ENCODE measurements around the gene ZBTB20. TPM values are rescaled to one million over a fixed set of nuclear protein-coding genes. Genes with fewer than 3 reads are reported as not detected.

ZBTB20 gene
- total and polyA plus RNA-seq, 2 of the 4 experiments (the other 2 are of a cell fraction): 0.75 to 14.7 TPM

- Histone ChIP-seq H3K27ac (ENCODE audit: insufficient read depth, low read length) (no peak overlapping the region), H3K27me3 (ENCODE audit: control insufficient read depth, insufficient read depth, low read length) (no peaks in the 10 kb centered on the region), H3K56ac (ENCODE audit: extremely low read depth, insufficient read depth, low read length) (no peak overlapping the region), H3K18ac (ENCODE audit: low read depth, low read length) (no peak overlapping the region), H2BK5ac (ENCODE audit: low read depth, low read length, poor library complexity, severe bottlenecking) (no peak overlapping the region), H3K9me1 (ENCODE audit: insufficient read depth, low read length) (no peaks in the 10 kb centered on the region), H4K8ac (ENCODE audit: low read depth in 2 of 2, low read length in 2 of 2) (no peak overlapping the region), H2AFZ (replicated peaks; ENCODE audit: low read length, poor library complexity) (no peak overlapping the region), H2BK20ac (ENCODE audit: low read depth, low read length) (no peak overlapping the region), H2AK9ac (replicated peaks; ENCODE audit: low read depth, low read length, poor library complexity) (no peak overlapping the region), H3K4me3 (ENCODE audit: insufficient read depth, low read depth, low read length) (no peak overlapping the region), H3K9me3 (ENCODE audit: control insufficient read depth, insufficient read depth, low read length) (no peaks in the 10 kb centered on the region), H3K4me2 (ENCODE audit: low read depth, low read length) (no peak overlapping the region), H2BK120ac (ENCODE audit: low read depth, low read length) (no peak overlapping the region), H2BK15ac (ENCODE audit: low read depth, low read length) (no peak overlapping the region), H4K5ac (ENCODE audit: low read depth, low read length) (no peak overlapping the region), H2AK5ac (ENCODE audit: low read depth, low read length) (no peak overlapping the region), H3K14ac (replicated peaks; ENCODE audit: low read depth, low read length) (no peak overlapping the region), H3K23ac (ENCODE audit: low read depth, low read length) (no peak overlapping the region), H3K9ac (ENCODE audit: low read depth, low read length) (no peak overlapping the region), H3K4me1 (ENCODE audit: control insufficient read depth, insufficient read depth, low read length) (no peaks in the 10 kb centered on the region), H4K20me1 (ENCODE audit: insufficient read depth, low read length) (no peaks in the 10 kb centered on the region), H3K36me3 (ENCODE audit: control insufficient read depth, insufficient read depth, low read length) (no peaks in the 10 kb centered on the region), H3K4ac (ENCODE audit: low read depth, low read length) (no peak overlapping the region), H3K79me1 (ENCODE audit: low read depth in 1 of 2, low read length in 2 of 2) (no peaks in the 10 kb centered on the region), H4K91ac (ENCODE audit: insufficient read depth, low read depth, low read length) (no peak overlapping the region)
- in situ Hi-C loops (cut with MboI; ENCODE audit: low sequenced_read_pairs) (no loop called here), intact Hi-C loops (cut with micrococcal nuclease) (no loop called here), dilution Hi-C loops (cut with HindIII; ENCODE audit: low sequenced_read_pairs, unreplicated experiment) (no loop called here)
- no TSS peak for BruUV-seq (replicated peaks)
- ChIA-PET CTCF (interaction anchor here (0.5 kb wide), 1 partner anchor 10 kb away, joined by 3 read pairs; no protein-coding TSS in a partner anchor), POLR2A (ENCODE audit: unreplicated experiment) (interaction anchor here (0.6 kb wide), 1 partner anchor 11 kb away, joined by 3 read pairs; no protein-coding TSS in a partner anchor)
- DNase-seq (no peak), ATAC-seq (ENCODE audit: low read depth) (no peak)
- TF ChIP-seq, protein P1, sequence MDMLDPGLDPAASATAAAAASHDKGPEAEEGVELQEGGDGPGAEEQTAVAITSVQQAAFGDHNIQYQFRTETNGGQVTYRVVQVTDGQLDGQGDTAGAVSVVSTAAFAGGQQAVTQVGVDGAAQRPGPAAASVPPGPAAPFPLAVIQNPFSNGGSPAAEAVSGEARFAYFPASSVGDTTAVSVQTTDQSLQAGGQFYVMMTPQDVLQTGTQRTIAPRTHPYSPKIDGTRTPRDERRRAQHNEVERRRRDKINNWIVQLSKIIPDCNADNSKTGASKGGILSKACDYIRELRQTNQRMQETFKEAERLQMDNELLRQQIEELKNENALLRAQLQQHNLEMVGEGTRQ (IDR thresholded peaks at IDR 0.05; ENCODE audit: low read depth, low read length): no peak
- TF ChIP-seq CEBPB (IDR thresholded peaks at IDR 0.05; ENCODE audit: low read depth, low read length) (no peak), RCOR1 (IDR thresholded peaks at IDR 0.05; ENCODE audit: insufficient replicate concordance, low read length) (no peak), SMC3 (IDR thresholded peaks at IDR 0.05; ENCODE audit: low read depth, low read length) (no peak), MAZ (IDR thresholded peaks at IDR 0.05; ENCODE audit: borderline replicate concordance, low read depth, low read length) (no peak)
- no CpG with 5 or more reads among the region's 4 CpGs for WGBS, 2 experiments (ENCODE audit: extremely low coverage in 2 of 2, insufficient read length in 1 of 2)
Measured at GRCh38 chr3:114858329-114858728, 288.8 kb downstream of the ZBTB20 start.

Data from IMR-90 (cell line).